ENCODE results near the gene SLC25A14. TPM values are rescaled to one million over a fixed set of nuclear protein-coding genes. Genes with fewer than 3 reads are reported as not detected.
"Not testable (repeated sequence)": the region's sequence is repeated elsewhere in the genome, so short reads cannot be mapped to it uniquely, and the experiment has no call there.

SLC25A14 gene
- total RNA-seq, 1 donor from 2014 or later: 14.7 TPM

- no peak for TF ChIP-seq CTCF (IDR thresholded peaks at IDR 0.05)
- intact Hi-C loops (cut with DNase I): no loop called here
- DNase-seq (no peak), ATAC-seq (no peak)
- Histone ChIP-seq H3K4me3 (no peak overlapping the region), H3K27ac (no peak overlapping the region), H3K4me1 (no peaks in the 10 kb centered on the region), H3K27me3 (ENCODE audit: low read depth) (no peaks in the 10 kb centered on the region), H3K9me3 (no peaks in the 10 kb centered on the region), H3K36me3 (no peaks in the 10 kb centered on the region)
Measured at GRCh38 chrX:130299279-130300009, 40.3 kb upstream of the SLC25A14 start.

DNA sequence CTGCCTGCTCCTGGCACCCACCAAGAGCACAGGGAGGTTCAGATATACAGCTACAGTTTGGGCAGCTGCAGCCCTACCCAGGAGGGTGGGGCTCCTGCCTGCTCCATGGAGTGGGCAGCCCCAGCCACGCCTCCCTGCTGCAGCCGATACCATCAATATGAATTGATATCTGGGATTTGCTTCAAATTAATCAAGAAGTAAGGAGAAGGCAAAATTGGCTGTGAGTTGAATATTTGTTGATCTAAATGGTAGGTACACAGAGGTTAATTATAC is 39.8 kb upstream of the SLC25A14 start:
- Histone ChIP-seq H3K27me3 (ENCODE audit: low read depth) (no peaks in the 10 kb centered on the region), H3K4me1 (no peaks in the 10 kb centered on the region), H3K36me3 (no peaks in the 10 kb centered on the region), H3K27ac (no peak overlapping the region), H3K9me3 (no peaks in the 10 kb centered on the region), H3K4me3 (no peak overlapping the region)
- no peak for TF ChIP-seq CTCF (IDR thresholded peaks at IDR 0.05)
- intact Hi-C loops (cut with DNase I): no loop called here
- DNase-seq (no peak), ATAC-seq (no peak)

DNA sequence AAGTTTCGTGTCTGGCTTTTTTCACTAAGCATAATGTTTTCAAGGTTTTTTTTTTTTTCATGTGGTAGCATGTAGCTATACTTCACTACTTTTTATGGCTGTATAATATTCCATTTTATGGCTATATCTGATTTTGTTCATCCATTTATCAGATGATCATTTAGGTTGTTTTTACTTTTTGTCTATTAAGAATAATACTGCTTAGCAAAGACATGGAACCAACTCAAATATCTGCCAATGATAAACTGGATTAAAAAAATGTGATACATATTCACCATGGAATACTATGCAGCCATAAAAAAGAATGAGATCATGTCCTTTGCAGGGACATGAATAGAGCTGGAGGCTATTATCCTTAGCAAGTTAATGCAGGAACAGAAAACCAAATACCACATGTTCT is 38.3 kb upstream of the SLC25A14 start:
- TF ChIP-seq CTCF (IDR thresholded peaks at IDR 0.05): no peak
- H3K27ac ChIP-seq: no peak overlapping the region
- no peaks in the 10 kb centered on the region for H3K4me1 ChIP-seq
- H3K9me3 ChIP-seq: no peaks in the 10 kb centered on the region
- no peak for DNase-seq
- no peak overlapping the region for H3K4me3 ChIP-seq
- ATAC-seq: no peak
- no peaks in the 10 kb centered on the region for H3K36me3 ChIP-seq
- intact Hi-C loops (cut with DNase I): no loop called here
- no peaks in the 10 kb centered on the region for H3K27me3 ChIP-seq (ENCODE audit: low read depth)

DNA sequence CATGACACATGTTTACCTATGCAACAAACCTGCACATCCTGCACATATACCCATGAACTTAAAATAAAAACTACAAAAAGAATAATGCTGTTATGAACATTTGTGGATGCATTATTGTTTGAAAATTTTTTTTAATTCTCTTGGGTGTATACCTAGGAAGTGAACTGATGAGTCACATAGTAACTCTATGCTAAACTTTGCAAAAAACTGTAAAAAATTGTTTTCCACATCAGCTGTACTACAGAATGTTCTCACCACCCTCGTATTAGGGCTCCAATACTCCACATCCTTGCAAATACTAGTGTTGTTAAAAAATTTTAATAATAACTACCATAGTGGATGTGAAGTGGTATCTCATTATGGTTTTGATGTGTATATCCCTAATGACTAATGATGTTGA is 37.7 kb upstream of the SLC25A14 start:
- H3K27me3 ChIP-seq (ENCODE audit: low read depth): no peaks in the 10 kb centered on the region
- H3K36me3 ChIP-seq: no peaks in the 10 kb centered on the region
- no peak overlapping the region for H3K4me3 ChIP-seq
- no peak for DNase-seq
- no peak overlapping the region for H3K27ac ChIP-seq
- no peaks in the 10 kb centered on the region for H3K4me1 ChIP-seq
- intact Hi-C loops (cut with DNase I): no loop called here
- ATAC-seq: no peak
- no peak for TF ChIP-seq CTCF (IDR thresholded peaks at IDR 0.05)
- H3K9me3 ChIP-seq: no peaks in the 10 kb centered on the region

- DNase-seq (no peak), ATAC-seq (no peak)
- no peak for TF ChIP-seq CTCF (IDR thresholded peaks at IDR 0.05)
- Histone ChIP-seq H3K9me3 (no peaks in the 10 kb centered on the region), H3K4me1 (no peaks in the 10 kb centered on the region), H3K27me3 (ENCODE audit: low read depth) (no peaks in the 10 kb centered on the region), H3K27ac (no peak overlapping the region), H3K36me3 (no peaks in the 10 kb centered on the region), H3K4me3 (no peak overlapping the region)
- intact Hi-C loops (cut with DNase I): no loop called here
Measured at GRCh38 chrX:130304587-130305368, 34.9 kb upstream of the SLC25A14 start.

- intact Hi-C loops (cut with DNase I); H3K36me3 ChIP-seq; H3K27ac ChIP-seq; H3K4me1 ChIP-seq; H3K9me3 ChIP-seq; DNase-seq; H3K4me3 ChIP-seq; ATAC-seq; H3K27me3 ChIP-seq (ENCODE audit: low read depth): not testable (repeated sequence)
Measured at GRCh38 chrX:130319886-130320285, 19.8 kb upstream of the SLC25A14 start.
